Activated B cell treated with CpG ODN at 0.5 μM for 24 hours (primary cell): ENCODE data around the gene SERPINI1. TPM values are rescaled to one million over a fixed set of nuclear protein-coding genes. Genes with fewer than 3 reads are reported as not detected.
A peak's percentile ranks its signal among the peaks of the same experiment; 100 is the strongest.

Experiments
- ATAC-seq: fragments of 200-7000 bp; cut with Tn5 transposase; one replicate; pipeline ENCODE4 v1.10.0; 2021; ENCODE audit warnings: low read depth, mild to moderate bottlenecking, moderate library complexity
- CTCF ChIA-PET: fragments of 350-600 bp; sonication (Branson Sonifier 250); formaldehyde crosslinking; loops from one replicate; lab custom pipeline; 2021; ENCODE audit warnings: antibody characterized with exemption; lab: Charles Lee
- POLR2A ChIA-PET: fragments of 350-600 bp; sonication (Branson Sonifier 250); formaldehyde crosslinking; loops from one replicate; lab custom pipeline; 2021; ENCODE audit warnings: antibody characterized with exemption; lab: Charles Lee
- DNase-seq: peaks from one replicate; pipeline ENCODE4 v3.0.0; 2022
- H3K27ac Mint-ChIP-seq: one replicate; pipeline ENCODE4 v1.8.0; 2020; ENCODE audit warnings: mixed read lengths
- H3K27me3 Mint-ChIP-seq: one replicate; pipeline ENCODE4 v1.8.0; 2021; ENCODE audit warnings: mixed read lengths
- H3K36me3 Mint-ChIP-seq: one replicate; pipeline ENCODE4 v1.8.0; 2021; ENCODE audit warnings: low read depth, mixed read lengths
- H3K4me1 Mint-ChIP-seq: one replicate; pipeline ENCODE4 v1.8.0; 2021; ENCODE audit warnings: mixed read lengths
- H3K4me3 Mint-ChIP-seq: one replicate; pipeline ENCODE4 v1.8.0; 2020; ENCODE audit warnings: mild to moderate bottlenecking, mixed read lengths
- H3K9me3 Mint-ChIP-seq: one replicate; pipeline ENCODE4 v1.8.0; 2020; ENCODE audit warnings: mixed read lengths
- intact Hi-C: fragments of 100-400 bp; cut with micrococcal nuclease; formaldehyde crosslinking; loops from one replicate; pipeline ENCODE4 v1.15.1; 2024
- total RNA-seq: library from RNA; stranded (reverse); gene quantifications from 2 replicates; pipeline ENCODE4 v1.2.3, GENCODE V29; 2022
- TF ChIP-seq, protein P1 (sequence below): fragments of 200-600 bp; IDR thresholded peaks from one replicate; pipeline ENCODE4 v1.8.0; 2022; ENCODE audit warnings: antibody characterized with exemption, mild to moderate bottlenecking

The SERPINI1 gene
- total RNA-seq, 1 donor from 2014 or later: 1.8 TPM

DNA sequence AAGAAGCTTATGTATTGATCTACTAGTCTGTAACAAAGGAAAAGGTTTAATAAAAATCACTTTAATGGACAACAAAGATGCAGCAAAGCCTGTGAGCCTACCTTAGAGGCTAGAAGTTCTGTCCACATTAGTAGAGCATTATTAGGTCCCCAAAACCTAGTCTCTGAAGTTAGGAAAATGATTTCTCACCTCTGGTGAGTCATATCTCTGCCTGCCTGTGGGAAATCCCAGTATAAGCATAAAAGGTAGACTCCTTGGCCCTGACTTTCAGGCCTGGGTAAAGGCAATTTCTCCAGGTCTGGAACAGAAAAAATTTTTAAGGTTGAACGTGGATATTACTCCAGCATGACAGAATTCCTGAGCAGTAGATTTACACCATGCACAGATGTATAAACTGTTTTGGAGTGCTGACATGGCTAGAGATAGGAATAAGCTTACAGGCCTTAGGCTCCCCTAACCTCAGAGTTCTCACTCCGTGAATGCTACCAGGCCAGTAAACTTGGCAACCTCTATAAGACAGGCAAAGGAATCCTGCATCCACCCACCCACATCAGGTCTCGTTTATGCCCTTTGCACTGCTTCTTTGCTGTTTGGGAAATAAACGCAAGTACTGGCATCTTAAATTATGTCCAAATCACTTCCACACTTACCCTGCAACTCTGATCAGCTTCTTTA is 104.1 kb downstream of the SERPINI1 start:
- no peaks in the 10 kb centered on the region for H3K9me3 Mint-ChIP-seq
- ATAC-seq (no peak), DNase-seq (no peak)
- TF ChIP-seq, protein P1, sequence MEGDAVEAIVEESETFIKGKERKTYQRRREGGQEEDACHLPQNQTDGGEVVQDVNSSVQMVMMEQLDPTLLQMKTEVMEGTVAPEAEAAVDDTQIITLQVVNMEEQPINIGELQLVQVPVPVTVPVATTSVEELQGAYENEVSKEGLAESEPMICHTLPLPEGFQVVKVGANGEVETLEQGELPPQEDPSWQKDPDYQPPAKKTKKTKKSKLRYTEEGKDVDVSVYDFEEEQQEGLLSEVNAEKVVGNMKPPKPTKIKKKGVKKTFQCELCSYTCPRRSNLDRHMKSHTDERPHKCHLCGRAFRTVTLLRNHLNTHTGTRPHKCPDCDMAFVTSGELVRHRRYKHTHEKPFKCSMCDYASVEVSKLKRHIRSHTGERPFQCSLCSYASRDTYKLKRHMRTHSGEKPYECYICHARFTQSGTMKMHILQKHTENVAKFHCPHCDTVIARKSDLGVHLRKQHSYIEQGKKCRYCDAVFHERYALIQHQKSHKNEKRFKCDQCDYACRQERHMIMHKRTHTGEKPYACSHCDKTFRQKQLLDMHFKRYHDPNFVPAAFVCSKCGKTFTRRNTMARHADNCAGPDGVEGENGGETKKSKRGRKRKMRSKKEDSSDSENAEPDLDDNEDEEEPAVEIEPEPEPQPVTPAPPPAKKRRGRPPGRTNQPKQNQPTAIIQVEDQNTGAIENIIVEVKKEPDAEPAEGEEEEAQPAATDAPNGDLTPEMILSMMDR: no peak
- H3K36me3 Mint-ChIP-seq: no peaks in the 10 kb centered on the region
- no peak overlapping the region for H3K27ac Mint-ChIP-seq
- intact Hi-C loops: loop anchor here (1.0 to 5.0 kb wide), 2 partner anchors 9 to 258 kb away; partner anchors contain the start of gene GOLIM4
- H3K4me1 Mint-ChIP-seq: peaks cover 28% of the 10 kb centered on the region
- no peaks in the 10 kb centered on the region for H3K27me3 Mint-ChIP-seq
- H3K4me3 Mint-ChIP-seq: no peak overlapping the region
- CTCF ChIA-PET: interaction anchor here (1.5 to 3.4 kb wide), 2 partner anchors 40 to 42 kb away, joined by 3 to 15 read pairs; no protein-coding TSS in a partner anchor
- POLR2A ChIA-PET: no interaction called here

DNA sequence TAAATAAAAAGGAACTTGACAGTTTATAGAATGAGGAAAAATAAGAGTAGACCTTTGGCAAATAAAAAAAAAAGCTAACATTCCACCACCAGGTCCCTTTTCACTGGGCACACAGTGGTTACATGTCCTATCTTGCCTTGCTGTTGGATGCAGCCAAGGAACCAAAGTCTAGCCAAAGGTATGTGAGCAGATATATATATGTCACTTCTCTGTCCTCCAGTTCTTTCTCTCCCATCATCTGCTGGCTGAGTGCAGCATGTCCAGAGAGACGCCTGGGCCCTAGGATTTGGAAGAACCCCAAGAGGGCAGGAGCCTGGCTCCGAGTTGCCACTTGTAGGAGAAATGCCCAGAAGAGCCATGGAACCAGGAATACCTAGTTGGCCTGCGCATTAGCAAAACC is 104.7 kb downstream of the SERPINI1 start:
- ATAC-seq: no peak
- ChIA-PET CTCF (interaction anchor here (3.4 kb wide), 1 partner anchor 41 kb away, joined by 15 read pairs; no protein-coding TSS in a partner anchor), POLR2A (no interaction called here)
- H3K27me3 Mint-ChIP-seq: no peaks in the 10 kb centered on the region
- H3K4me1 Mint-ChIP-seq: peaks cover 29% of the 10 kb centered on the region
- no peaks in the 10 kb centered on the region for H3K9me3 Mint-ChIP-seq
- intact Hi-C loops: loop anchor here (5.0 kb wide), 1 partner anchor 257 kb away; the partner anchor contains the start of gene GOLIM4
- TF ChIP-seq, protein P1: no peak
- H3K4me3 Mint-ChIP-seq: no peak overlapping the region
- DNase-seq: no peak
- H3K27ac Mint-ChIP-seq: no peak overlapping the region
- no peaks in the 10 kb centered on the region for H3K36me3 Mint-ChIP-seq

DNA sequence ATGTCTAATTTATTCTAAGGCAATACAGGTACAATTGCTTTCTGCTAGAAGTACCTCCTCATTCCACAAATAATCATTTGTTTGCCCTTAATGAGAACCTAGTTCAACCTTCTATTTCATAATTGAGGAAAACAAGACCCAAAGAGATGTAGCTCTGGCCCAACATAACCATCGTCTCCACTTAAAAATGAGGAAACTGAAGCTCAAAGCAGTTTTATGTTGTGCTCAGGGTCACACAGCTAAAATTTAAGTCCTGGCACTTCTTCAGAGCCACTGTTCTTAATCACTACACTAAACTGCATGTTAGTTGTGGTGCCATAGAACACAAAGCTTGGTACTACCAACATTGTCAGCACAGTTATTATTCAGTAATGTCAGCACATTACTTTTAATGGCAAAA is 108.0 kb downstream of the SERPINI1 start:
- TF ChIP-seq, protein P1: no peak
- peaks cover 34% of the 10 kb centered on the region for H3K4me1 Mint-ChIP-seq
- intact Hi-C loops: loop anchor here (2.0 to 5.0 kb wide), 2 partner anchors 33 to 254 kb away; partner anchors contain the start of gene GOLIM4
- no peaks in the 10 kb centered on the region for H3K36me3 Mint-ChIP-seq
- CTCF ChIA-PET: interaction anchor here (1.3 kb wide), 1 partner anchor 38 kb away, joined by 8 read pairs; no protein-coding TSS in a partner anchor
- H3K9me3 Mint-ChIP-seq: peaks cover 3% of the 10 kb centered on the region
- DNase-seq: no peak
- H3K27me3 Mint-ChIP-seq: no peaks in the 10 kb centered on the region
- peak; percentile 57 for ATAC-seq
- no peak overlapping the region for H3K4me3 Mint-ChIP-seq
- POLR2A ChIA-PET: interaction anchor here (0.7 kb wide), 1 partner anchor 39 kb away, joined by 3 read pairs; no protein-coding TSS in a partner anchor
- peak overlapping the region; percentile 46 for H3K27ac Mint-ChIP-seq

DNA sequence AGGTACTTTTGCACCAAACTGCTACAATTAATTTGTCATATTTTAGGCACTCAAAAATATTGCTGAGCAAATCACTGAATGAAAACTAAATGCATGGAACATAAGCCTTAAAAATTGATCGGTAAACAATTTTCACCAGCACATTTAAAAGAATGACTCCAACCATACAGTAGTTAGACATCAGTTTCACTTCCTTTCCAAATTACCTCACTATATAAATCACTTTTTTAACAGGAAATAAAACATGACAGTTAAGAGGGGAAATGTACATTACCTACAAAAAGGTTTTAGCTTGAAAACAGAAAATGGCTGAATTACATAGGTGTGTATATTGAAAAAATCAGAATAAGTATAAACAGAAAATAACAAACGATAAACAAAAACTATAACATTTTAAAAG is 108.4 kb downstream of the SERPINI1 start:
- DNase-seq (no peak), ATAC-seq (peak; percentile 79)
- Mint-ChIP-seq H3K27ac (peak overlapping the region; percentile 46), H3K9me3 (peaks cover 3% of the 10 kb centered on the region), H3K4me1 (peaks cover 34% of the 10 kb centered on the region), H3K27me3 (no peaks in the 10 kb centered on the region), H3K36me3 (no peaks in the 10 kb centered on the region), H3K4me3 (peak overlapping the region; percentile 38)
- TF ChIP-seq, protein P1: no peak
- ChIA-PET POLR2A (interaction anchor here (0.7 kb wide), 1 partner anchor 38 kb away, joined by 3 read pairs; no protein-coding TSS in a partner anchor), CTCF (interaction anchor here (1.3 kb wide), 1 partner anchor 38 kb away, joined by 8 read pairs; no protein-coding TSS in a partner anchor)
- intact Hi-C loops: loop anchor here (2.0 to 5.0 kb wide), 3 partner anchors 33 to 253 kb away; partner anchors contain the start of genes GOLIM4, PDCD10 and SERPINI1

DNA sequence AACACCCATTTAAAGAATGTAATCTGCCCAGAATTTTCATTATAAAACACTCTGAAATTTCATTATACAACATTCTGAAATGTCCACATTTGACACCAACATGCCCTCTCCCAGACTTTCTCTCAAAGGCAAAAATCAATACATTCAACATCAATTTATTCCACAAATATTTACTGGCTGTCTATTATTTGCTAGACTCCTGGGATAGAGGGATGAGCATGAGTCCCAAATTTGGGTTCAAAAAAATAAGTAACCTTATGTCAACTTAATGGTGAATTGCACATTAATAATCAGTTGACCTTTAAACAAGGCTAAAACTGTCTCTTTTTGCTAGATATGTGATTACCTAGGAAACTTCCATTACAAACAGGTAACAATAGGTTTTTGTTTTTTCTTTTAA is 109.0 kb downstream of the SERPINI1 start:
- no peak for ATAC-seq
- intact Hi-C loops: loop anchor here (2.0 to 5.0 kb wide), 2 partner anchors 110 to 253 kb away; partner anchors contain the start of genes GOLIM4, PDCD10 and SERPINI1
- DNase-seq: no peak
- ChIA-PET CTCF (no interaction called here), POLR2A (no interaction called here)
- H3K27me3 Mint-ChIP-seq: no peaks in the 10 kb centered on the region
- H3K4me3 Mint-ChIP-seq: no peak overlapping the region
- H3K9me3 Mint-ChIP-seq: peaks cover 3% of the 10 kb centered on the region
- H3K4me1 Mint-ChIP-seq: peaks cover 33% of the 10 kb centered on the region
- H3K27ac Mint-ChIP-seq: no peak overlapping the region
- TF ChIP-seq, protein P1: no peak
- no peaks in the 10 kb centered on the region for H3K36me3 Mint-ChIP-seq
